Retina (tissue), 1 donor: ENCODE results near the gene ACSM4.

Experiments used
- DNase-seq: peaks from one replicate; pipeline ENCODE4 v3.0.0-alpha.2; 2016

Gene ACSM4

GRCh38 chr12:7344833-7345606, 41.1 kb downstream of the ACSM4 start:
- DNase-seq, result no peak

DNA sequence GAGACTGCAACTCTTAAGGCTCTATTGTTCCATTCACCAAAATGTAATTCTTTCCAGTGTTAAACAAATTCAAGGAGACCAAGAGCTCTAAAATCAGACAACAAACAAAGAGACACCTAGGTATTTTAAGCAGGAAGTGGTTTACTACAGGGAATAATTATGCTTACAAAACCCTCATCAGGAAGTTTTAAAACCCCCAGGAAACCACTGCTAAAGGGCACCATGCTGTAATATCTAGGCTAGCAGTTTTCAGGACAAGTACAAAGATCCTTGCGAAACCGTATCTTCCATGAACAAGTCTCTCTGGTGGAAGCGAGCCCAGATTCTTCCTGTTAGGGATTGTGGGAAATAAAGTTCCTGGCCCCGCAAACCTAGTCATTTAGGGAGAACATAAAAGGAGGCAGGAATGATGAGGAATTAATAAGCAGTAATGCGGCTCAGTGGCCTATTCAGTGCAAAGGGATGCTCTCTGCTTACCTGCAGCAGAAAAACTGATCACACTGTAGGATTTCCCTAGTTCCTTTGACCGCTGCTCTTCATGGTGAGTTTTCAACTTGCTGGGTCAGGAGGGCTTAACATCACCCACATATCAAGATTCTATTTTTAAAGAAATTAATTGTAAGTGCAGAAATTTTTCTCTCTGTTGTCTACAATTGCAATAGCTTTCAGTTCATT, 42.8 kb downstream of the ACSM4 start:
- DNase-seq, result no peak

- no peak for DNase-seq
These were observed 45.5 kb downstream of the ACSM4 start for GRCh38 chr12:7349418-7349817.

- no peak for DNase-seq
These were observed 47.3 kb downstream of the ACSM4 start for GRCh38 chr12:7351177-7351576.

DNA sequence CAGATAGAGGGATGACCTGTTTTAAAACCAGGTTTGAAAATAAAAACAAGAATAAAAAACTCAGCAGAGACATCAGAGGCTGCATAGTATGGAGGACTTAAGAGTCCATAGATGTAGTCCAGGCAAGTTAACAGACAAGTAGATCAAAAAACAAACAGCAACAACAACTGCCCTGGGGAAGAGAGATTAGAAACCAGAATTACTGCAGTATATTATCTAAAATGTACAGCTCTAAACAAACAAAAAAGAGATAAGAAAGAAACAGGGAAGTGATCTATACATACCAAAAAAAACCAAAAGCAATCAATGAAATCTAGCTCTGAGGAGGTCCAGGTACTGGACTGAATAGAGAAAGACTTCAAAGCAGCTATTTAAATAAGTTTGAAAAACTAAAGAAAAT, 48.8 kb downstream of the ACSM4 start:
- DNase-seq, result no peak

DNA sequence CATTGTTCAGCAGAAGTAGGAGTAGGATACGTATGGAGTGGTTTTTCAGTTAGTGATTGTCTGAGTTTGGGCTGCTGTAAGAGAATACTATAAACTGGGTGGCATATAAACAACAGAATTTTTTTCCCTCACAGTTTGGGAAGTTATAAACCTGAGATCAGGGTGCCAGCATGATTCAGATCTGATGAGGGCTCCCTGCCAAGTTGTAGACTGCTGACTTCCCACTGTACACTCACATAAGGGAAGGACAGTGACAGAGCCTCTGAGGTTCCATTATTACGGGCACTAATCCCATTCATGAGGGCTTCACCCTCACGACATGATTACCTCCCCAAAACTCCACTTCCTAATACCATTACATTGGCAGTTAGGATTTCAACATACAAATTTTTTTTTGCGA, 50.7 kb downstream of the ACSM4 start:
- DNase-seq, result no peak

DNA sequence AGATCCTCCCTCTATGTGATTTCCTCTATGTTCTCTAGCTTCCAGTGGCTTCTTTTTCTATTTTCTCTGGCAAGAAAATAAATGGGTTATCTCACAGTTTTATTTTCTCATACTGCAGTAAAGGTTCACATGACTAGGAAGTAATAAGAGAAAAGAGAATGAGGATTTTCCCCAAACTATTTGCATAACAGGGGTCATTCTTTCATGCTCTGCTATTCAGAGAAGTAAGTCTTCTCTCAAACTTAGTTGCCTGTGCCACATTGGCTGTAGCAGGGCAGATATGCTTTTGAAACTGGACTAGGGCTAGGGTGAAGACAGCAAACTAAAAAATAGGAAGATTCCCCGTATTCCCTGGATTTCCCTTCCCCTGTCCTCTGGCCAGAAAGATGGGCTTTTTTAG, 57.4 kb downstream of the ACSM4 start:
- DNase-seq, result no peak

GRCh38 chr12:7362734-7363133, 58.9 kb downstream of the ACSM4 start:
- no peak for DNase-seq

- DNase-seq, result peak; percentile 43
These were observed 65.4 kb downstream of the ACSM4 start for GRCh38 chr12:7369274-7369729.

DNA sequence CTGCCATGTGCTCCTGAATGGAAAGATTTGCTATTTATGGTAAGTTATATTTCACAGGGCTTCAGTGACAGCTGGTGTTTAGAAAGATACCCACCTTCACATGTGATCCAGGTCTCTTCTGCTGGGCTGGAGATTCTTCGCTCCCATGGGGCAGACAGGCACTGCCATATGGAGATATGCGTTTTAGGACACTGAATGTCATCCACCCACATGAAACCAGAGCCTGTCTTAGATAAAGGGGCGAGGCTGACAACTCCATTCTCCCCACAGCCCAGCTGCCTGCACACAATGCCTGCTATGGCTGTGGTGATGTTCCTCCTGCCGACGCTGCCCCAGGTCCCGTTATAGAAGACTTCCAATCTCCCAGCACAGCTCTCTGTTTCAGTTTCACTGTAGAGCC, 69.4 kb downstream of the ACSM4 start:
- peak; percentile 37 for DNase-seq

- DNase-seq, result peak; percentile 8
These were observed 70.7 kb downstream of the ACSM4 start for GRCh38 chr12:7374423-7375144.

DNA sequence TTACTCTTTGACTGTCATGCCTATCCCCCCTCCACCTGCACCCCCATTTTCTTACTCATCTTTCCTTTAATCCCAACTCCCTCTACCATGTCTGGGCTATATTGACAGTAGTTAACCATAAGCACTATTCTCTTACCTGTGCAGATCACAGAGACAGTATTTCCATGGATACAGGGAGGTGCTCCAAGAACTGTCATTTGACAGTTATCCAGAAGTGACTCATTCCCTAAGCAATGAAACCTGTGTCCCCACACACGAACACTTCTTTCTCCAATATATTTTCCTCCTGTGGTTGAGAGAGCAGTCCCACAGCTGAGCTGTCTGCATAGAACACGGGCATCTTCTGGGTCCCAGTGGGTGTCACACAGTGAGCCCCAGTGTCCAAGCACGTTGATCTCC, 71.3 kb downstream of the ACSM4 start:
- no peak for DNase-seq

DNA sequence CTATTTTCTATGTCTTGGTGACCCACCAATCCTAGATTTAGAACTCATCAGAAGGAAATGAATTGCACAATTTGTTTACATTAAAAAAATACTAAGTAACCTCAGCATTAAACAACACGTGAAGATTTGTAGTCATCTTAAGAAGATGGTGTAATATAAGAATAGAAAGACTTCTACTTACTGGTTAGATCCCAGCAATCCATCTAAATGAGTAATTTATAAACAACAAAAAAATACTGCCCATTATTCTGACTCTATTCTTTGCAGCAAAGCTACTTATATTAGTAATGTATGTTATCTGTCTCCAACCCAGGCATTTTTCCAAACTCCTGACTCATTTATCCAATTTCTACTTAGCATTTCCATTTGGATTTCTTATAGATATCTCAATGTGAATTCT, 72.3 kb downstream of the ACSM4 start:
- no peak for DNase-seq
